Endodermal cell (in vitro differentiated cells): ENCODE data around the gene SLC17A9. TPM values are rescaled to one million over a fixed set of nuclear protein-coding genes. Genes with fewer than 3 reads are reported as not detected.

Experiments
- DNase-seq: peaks from one replicate; pipeline ENCODE4 v3.0.0-alpha.2; 2017
- H3K27ac ChIP-seq: 2 replicates; pipeline ENCODE4 v1.5.1; 2013; ENCODE audit warnings: mild to moderate bottlenecking, low read depth, low read length, moderate library complexity
- H3K27me3 ChIP-seq: 2 replicates; pipeline ENCODE4 v1.6.1; 2013; ENCODE audit warnings: mild to moderate bottlenecking, low read length, moderate library complexity; ENCODE audit not compliant: insufficient read depth, control insufficient read depth, poor library complexity, severe bottlenecking
- H3K36me3 ChIP-seq: 2 replicates; pipeline ENCODE4 v1.7.0; 2013; ENCODE audit warnings: mild to moderate bottlenecking, low read length, moderate library complexity; ENCODE audit not compliant: control insufficient read depth, insufficient read depth
- H3K4me1 ChIP-seq: one replicate; pipeline ENCODE4 v1.7.0; 2013; ENCODE audit warnings: low read length; ENCODE audit not compliant: control insufficient read depth, insufficient read depth
- H3K4me3 ChIP-seq: 2 replicates; pipeline ENCODE4 v1.5.1; 2013; ENCODE audit warnings: mild to moderate bottlenecking, low read length, moderate library complexity
- H3K9ac ChIP-seq: 2 replicates; pipeline ENCODE4 v1.6.1; 2013; ENCODE audit warnings: mild to moderate bottlenecking, low read length, moderate library complexity; ENCODE audit not compliant: poor library complexity, severe bottlenecking; ENCODE audit errors: extremely low read depth
- H3K9me3 ChIP-seq: 2 replicates; pipeline ENCODE4 v1.6.1; 2013; ENCODE audit warnings: mild to moderate bottlenecking, low read length, moderate library complexity; ENCODE audit not compliant: control insufficient read depth
- H3K27ac Mint-ChIP-seq: 2 replicates; pipeline ENCODE4 v1.8.0; 2020; ENCODE audit warnings: mixed read lengths
- H3K27me3 Mint-ChIP-seq: 2 replicates; pipeline ENCODE4 v1.8.0; 2021; ENCODE audit warnings: mild to moderate bottlenecking, mixed read lengths; ENCODE audit not compliant: insufficient read depth
- H3K36me3 Mint-ChIP-seq: 2 replicates; pipeline ENCODE4 v1.8.0; 2020; ENCODE audit warnings: low read depth, mixed read lengths
- H3K4me1 Mint-ChIP-seq: 2 replicates; pipeline ENCODE4 v1.8.0; 2020; ENCODE audit warnings: mixed read lengths
- H3K4me3 Mint-ChIP-seq: 2 replicates; pipeline ENCODE4 v1.8.0; 2020; ENCODE audit warnings: mild to moderate bottlenecking, moderate library complexity, mixed read lengths
- H3K9me3 Mint-ChIP-seq: 2 replicates; pipeline ENCODE4 v1.8.0; 2020; ENCODE audit warnings: mild to moderate bottlenecking, mixed read lengths
- CTCF ChIP-seq: fragments of 200-600 bp; sonication (generic); conservative IDR thresholded peaks from 2 replicates; pipeline ENCODE4 v1.5.0; 2021; ENCODE audit warnings: antibody characterized with exemption, mild to moderate bottlenecking
- whole genome bisulfite sequencing, 2 experiments: methylation state at CpG; one replicate each; pipeline versions ENCODE4 v1.1.5 to v1.1.7; 2013; ENCODE audit warnings: missing lambda C conversion rate in 2 of 2, mixed read lengths in 1 of 2; ENCODE audit not compliant: insufficient coverage in 1 of 2, insufficient read length in 1 of 2; 5-methylcytosine and 5-hydroxymethylcytosine counted together
- total RNA-seq, 2 donors: library from RNA; stranded (reverse); fragmentation: NEBNext Ultra II Directional in 1 of 2; extraction: Animal tissue kit (Norgen Biotek cat#: 25700) in 1 of 2; gene quantifications; 2 replicates in 1 of 2; 3 replicates in 1 of 2; pipeline ENCODE4 v1.2.1, GENCODE V29; 2021

SLC17A9 gene
- total RNA-seq, 2 donors from 2014 or later = 8.9 to 10.2 TPM

- Mint-ChIP-seq H3K27me3 (peaks cover 45% of the 10 kb centered on the region), H3K4me3 (peak overlapping the region; percentile 51), H3K27ac (no peak overlapping the region), H3K9me3 (no peaks in the 10 kb centered on the region), H3K36me3 (no peaks in the 10 kb centered on the region), H3K4me1 (no peaks in the 10 kb centered on the region)
- 15 to 20% methylated on average over 24 to 48 of the region's 48 CpGs for WGBS, 2 experiments
- no peak for TF ChIP-seq CTCF
- no peak overlapping the region for H3K27ac ChIP-seq
- no peaks in the 10 kb centered on the region for H3K4me1 ChIP-seq
- no peaks in the 10 kb centered on the region for H3K36me3 ChIP-seq
- H3K27me3 ChIP-seq = peaks cover 59% of the 10 kb centered on the region
- no peak overlapping the region for H3K9ac ChIP-seq
- DNase-seq = no peak
- peak overlapping the region; percentile 45 for H3K4me3 ChIP-seq
- no peaks in the 10 kb centered on the region for H3K9me3 ChIP-seq
Measured at GRCh38 chr20:62972845-62973745, 20.6 kb downstream of the SLC17A9 start.

- no peaks in the 10 kb centered on the region for H3K4me1 ChIP-seq
- H3K36me3 ChIP-seq = no peaks in the 10 kb centered on the region
- TF ChIP-seq CTCF = no peak
- 72 to 75% methylated on average over 6 to 10 of the region's 10 CpGs for WGBS, 2 experiments
- no peak overlapping the region for H3K27ac ChIP-seq
- no peaks in the 10 kb centered on the region for H3K4me1 Mint-ChIP-seq
- H3K27me3 ChIP-seq = peaks cover 64% of the 10 kb centered on the region
- no peak overlapping the region for H3K27ac Mint-ChIP-seq
- no peak overlapping the region for H3K4me3 ChIP-seq
- no peaks in the 10 kb centered on the region for H3K9me3 Mint-ChIP-seq
- no peak overlapping the region for H3K9ac ChIP-seq
- H3K4me3 Mint-ChIP-seq = no peak overlapping the region
- H3K9me3 ChIP-seq = no peaks in the 10 kb centered on the region
- H3K36me3 Mint-ChIP-seq = no peaks in the 10 kb centered on the region
- peaks cover 47% of the 10 kb centered on the region for H3K27me3 Mint-ChIP-seq
- no peak for DNase-seq
Measured at GRCh38 chr20:62975251-62975760, 22.8 kb downstream of the SLC17A9 start.

GRCh38 chr20:62975812-62976508 lies 23.5 kb downstream of the SLC17A9 start:
- H3K27me3 Mint-ChIP-seq = peaks cover 47% of the 10 kb centered on the region
- no peak overlapping the region for H3K27ac Mint-ChIP-seq
- Histone ChIP-seq H3K27ac (no peak overlapping the region), H3K4me1 (no peaks in the 10 kb centered on the region), H3K4me3 (no peak overlapping the region), H3K9me3 (no peaks in the 10 kb centered on the region), H3K9ac (no peak overlapping the region), H3K36me3 (no peaks in the 10 kb centered on the region), H3K27me3 (peaks cover 66% of the 10 kb centered on the region)
- TF ChIP-seq CTCF = no peak
- H3K4me1 Mint-ChIP-seq = no peaks in the 10 kb centered on the region
- no peaks in the 10 kb centered on the region for H3K36me3 Mint-ChIP-seq
- DNase-seq = no peak
- WGBS, 2 experiments = 66 to 75% methylated on average over 5 to 9 of the region's 9 CpGs
- no peak overlapping the region for H3K4me3 Mint-ChIP-seq
- H3K9me3 Mint-ChIP-seq = no peaks in the 10 kb centered on the region
